Activated CD4-positive, alpha-beta T cell treated with anti-CD3 and anti-CD28 coated beads, Interleukin-2, amount 50 U/mL, for 48 hours (primary cell): ENCODE measurements around the gene SIPA1L3.

Experiments used
- DNase-seq, 2 experiments: peaks; one replicate each; pipeline ENCODE4 v3.0.0-alpha.2; 2020

The SIPA1L3 gene

GRCh38 chr19:37947778-37948177 lies 40.8 kb downstream of the SIPA1L3 start:
- DNase-seq, result no peak

- DNase-seq, result no peak
These were observed 41.4 kb downstream of the SIPA1L3 start for GRCh38 chr19:37948362-37948761.

- DNase-seq, result no peak
These were observed 43.6 kb downstream of the SIPA1L3 start for GRCh38 chr19:37950471-37951175.

DNA sequence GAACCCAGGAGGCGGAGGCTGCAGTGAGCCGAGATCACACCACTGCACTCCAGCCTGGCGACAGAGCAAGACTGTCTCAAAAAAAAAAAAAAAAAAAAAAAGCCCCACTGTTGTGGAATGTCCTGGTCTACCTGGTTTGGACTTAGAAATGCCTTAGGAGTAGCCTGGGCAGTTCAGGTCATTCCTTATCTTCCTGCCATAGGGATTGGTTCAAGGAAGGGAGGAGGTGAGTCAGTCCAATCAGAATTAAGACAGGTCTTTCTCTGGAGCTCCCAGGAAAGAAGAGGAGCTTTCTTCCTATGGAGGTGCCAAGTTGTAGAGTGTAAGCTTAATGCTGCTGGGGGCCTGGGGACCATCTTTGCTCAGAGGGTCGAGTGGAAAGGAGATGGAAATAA lies 44.8 kb downstream of the SIPA1L3 start:
- no peak for DNase-seq

- DNase-seq, result no peak
These were observed 46.3 kb downstream of the SIPA1L3 start for GRCh38 chr19:37953171-37953917.

DNA sequence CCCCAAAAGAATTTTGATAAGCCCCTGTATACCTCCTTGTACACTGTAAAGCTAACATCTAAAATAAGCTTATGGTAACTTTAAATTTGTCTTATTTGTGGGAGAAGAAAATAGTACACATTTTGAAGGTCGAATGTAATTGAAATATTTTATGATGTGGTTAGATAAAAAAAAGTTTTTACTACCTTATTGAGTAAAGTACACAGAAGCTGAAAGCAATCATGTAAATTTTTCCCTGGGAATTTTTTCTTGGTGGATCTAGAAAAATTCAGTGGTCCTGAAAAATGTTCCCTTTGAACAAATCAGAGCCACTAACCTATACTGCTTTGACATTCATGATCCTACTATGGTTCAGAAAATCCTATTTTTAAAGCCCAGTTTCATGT lies 46.9 kb downstream of the SIPA1L3 start:
- DNase-seq, result no peak

DNA sequence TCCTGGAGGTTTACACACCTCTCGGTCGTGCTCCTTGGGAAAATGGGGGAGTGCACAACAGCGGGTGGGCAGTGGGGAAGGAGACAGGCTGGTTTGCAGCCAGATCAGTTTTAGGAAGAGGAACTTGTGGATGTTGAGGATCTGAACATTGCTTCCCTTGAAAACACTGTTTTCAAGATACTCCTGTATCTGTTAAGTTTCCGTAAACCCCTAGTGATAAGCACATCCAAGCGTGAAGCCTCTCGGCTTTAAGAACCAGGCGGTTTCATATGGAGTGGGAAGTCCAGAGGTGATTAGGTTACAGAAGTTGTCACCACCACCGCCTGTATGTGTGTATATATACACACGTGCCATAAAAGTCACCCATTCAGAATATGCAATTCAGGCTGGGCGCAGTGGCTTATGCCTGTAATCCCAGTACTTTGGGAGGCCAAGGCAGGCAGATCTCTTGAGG lies 47.4 kb downstream of the SIPA1L3 start:
- no peak for DNase-seq

DNA sequence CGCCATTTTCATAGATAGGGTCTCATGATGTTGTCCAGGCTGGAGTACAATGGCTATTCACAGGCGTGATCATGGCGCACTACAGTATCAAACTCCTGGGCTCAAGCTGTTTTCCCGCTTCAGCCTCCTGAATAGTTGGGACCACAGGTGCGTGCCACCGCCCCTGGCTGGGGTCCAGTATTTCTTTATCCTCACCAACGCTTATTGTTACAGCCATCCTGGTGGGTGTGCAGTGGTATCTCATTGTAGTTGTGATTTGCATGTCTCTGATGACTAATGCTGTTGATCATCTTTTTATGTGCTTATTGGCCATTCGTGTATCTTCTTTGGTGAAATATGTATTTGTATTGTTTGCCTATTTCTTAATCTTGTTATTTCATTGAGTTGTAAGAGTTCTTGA lies 49.0 kb downstream of the SIPA1L3 start:
- DNase-seq, result no peak

GRCh38 chr19:37957176-37957575 lies 50.2 kb downstream of the SIPA1L3 start:
- no peak for DNase-seq

DNA sequence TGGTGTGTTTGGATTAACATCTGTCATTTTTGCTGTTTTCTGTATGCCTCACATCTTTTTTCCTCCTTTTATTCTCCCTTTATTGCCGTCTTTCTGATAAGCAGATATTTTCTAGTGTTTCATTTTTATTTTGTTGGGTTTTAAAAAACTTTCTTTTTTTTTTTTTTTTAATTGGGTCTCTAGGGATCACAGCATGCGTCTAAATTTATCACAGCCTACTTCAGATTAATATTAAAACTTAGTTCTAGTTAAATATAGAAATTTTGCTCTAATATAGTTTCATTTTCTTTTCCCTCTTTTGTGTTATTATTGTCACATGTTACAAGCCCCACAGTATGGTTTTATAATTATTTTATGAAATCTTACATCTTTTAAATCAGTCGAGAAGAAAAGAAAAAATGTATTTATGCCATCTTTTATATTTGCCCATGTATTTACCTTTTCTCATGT lies 52.7 kb downstream of the SIPA1L3 start:
- no peak for DNase-seq

DNA sequence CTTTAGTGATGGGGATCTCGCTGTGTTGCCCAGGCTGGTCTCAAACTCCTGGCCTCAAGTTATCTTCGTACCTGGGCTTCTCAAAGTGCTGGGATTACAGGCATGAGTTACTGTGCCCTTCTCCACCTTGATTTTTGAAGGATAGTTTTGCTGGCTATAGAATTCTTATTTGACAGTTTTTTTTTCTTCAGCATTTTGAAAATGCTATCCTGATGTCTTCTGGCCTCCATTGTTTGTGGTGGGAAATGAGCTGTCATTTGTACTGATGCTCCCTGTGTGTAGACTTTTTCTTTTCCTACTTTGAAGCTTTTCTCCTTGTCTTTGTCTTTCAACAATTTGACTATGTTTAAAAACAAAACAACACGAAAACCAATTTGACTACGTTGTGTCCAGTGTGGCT lies 54.2 kb downstream of the SIPA1L3 start:
- DNase-seq, result no peak

DNA sequence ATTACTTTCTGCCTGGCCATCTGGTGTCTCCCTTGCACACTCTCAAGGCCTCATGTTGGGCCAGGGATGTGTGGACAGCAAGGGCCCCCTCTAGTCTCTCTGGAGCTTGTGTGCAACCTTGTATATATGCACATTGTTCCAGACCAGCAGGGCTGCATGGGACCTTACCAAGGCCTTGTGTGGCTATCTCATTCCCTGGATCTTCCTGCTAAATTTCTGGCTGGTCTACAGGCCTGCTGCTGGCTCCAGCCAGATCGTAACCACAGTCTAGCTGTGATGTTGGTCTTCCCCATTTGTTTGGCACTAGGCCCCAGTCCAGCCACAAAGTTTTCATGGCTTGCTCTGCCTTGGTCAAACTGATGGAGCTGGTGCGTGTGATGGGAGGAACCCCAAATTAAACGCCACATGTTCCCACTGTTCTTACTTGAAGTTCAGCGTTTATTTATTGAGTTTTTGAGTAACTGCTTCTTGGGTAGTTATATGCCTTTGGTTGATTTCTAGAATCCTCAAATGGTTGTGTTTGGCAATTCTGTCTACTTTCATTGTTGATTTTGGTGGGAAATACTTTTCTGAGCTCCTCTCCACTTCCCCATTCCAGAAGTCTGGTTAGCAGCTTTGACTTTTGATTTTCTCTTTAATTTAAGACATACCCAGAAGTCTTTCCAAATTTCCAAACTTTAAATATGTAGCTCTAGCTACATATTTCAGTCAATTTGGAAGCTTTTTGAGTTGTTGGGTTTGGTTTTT lies 56.4 kb downstream of the SIPA1L3 start:
- DNase-seq, result no peak

DNA sequence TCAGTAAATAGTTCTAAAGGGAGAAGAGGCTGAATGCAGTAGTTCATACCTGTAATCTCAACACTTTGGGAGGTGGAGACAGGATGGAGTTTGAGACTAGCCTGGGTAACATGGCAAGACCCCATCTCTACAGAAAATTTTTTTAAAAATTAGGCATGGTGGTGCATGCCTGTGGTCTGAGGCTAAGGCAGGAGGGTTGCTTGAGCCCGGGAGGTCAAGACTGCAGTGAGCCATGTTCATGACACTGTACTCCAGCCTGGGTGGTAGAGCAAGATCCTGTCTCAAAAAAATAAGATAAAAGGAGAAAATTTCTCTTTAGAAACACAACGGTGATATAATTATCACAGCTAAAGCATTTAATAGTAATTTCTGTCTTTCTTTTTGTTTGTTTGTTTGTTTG lies 57.1 kb downstream of the SIPA1L3 start:
- DNase-seq, result no peak

DNA sequence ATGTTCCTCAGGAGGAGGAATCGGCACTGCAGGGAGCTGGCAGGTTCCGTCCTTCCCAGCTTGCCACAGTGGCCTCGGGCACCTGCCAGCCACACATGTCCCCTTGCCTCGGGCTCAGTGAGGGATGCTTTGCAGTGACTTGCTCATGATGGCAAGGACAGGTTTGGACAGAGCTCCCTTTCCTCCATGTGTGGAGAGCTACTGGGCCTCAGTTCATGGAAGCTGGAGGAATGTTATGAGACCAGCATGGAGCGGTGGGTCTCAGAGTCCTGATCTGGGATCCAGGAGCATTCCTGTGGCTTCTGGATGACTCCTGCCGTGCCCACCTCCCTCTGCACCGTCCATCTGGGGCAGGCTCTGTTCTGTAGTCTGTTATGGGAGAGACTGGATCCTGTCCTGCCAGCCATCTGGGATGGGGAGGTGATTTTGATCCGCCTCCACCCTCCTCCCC lies 59.2 kb downstream of the SIPA1L3 start:
- DNase-seq, result no peak

GRCh38 chr19:37966662-37967231 lies 59.7 kb downstream of the SIPA1L3 start:
- no peak for DNase-seq

GRCh38 chr19:37969695-37970094 lies 62.7 kb downstream of the SIPA1L3 start:
- no peak for DNase-seq

DNA sequence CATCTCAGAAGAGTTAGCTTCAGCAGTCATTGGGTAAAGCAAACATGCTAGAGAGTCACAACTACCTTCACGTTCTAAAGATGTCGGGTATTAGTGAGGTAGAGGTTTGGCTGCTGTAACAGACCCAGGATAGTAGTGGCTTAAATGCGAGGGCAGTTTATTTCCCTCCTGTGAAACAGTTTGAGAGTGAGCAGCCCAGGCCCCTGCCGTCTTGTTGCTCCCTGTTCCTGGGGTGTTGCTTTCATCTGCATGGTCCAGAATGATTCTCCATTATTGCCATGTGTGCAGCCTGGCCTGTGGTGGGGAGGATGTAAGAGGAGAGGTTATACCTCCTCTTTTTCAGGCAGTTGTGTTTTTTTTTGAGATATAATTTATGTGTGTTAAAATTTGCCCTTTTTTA lies 63.7 kb downstream of the SIPA1L3 start:
- no peak for DNase-seq

DNA sequence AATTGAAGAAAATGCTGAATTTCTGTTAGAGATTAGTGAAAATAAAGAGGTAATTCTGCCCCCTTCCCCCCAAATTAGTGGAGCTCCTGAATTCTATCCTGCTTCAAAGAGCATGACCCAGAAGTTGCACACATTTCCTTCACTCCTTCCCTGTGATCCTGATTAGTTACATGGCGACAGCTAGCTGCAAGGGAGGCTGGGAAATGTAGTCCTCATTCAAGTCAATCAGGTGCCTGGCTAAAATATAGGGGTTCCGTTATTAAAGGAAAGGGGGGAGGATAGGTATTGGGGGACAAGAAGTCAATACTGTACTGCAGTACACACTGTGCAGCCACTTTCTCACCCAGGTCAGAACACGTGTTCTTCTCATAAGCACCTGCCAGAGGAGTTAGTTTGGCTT lies 65.8 kb downstream of the SIPA1L3 start:
- DNase-seq, result no peak

DNA sequence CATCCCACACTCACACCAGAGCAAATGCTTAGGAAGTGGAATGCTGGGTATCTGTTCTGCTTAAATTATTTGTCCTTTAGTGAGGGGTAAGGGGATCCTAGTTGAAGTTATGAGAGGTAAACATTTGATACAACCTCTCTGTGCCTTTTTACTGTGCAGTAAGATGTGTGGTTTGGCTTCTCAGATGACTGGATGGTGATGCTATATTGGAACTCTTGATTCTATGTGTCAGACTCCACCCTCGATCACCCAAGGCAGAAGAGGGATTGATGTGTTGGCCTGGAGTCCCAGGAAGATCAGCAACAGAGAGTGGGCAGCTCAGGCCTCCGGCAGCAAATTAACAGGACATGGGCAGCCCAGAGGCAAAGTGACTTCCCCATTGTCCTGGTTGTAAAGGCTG lies 66.7 kb downstream of the SIPA1L3 start:
- no peak for DNase-seq

- DNase-seq, result no peak
These were observed 68.1 kb downstream of the SIPA1L3 start for GRCh38 chr19:37975071-37975470.

GRCh38 chr19:37975596-37976515 lies 68.8 kb downstream of the SIPA1L3 start:
- DNase-seq, result no peak

DNA sequence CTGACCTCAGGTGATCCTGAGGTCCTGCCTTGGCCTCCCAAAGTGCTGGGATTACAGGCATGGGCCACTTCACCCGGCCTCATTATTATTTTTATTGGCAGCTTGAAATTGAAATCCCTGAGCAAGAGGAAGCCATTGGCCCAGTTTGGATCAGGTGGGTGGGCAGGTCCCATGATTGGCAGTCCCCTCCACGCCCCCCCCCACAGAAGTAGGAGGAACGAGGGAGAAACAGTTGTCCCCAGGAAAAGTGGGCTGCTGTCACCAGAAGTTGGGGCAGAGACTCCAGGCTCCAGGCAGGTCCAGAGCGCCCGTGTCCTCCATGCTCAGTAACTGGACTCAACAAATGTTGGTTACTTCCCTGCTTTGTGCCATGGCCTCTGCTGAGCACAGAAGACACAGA lies 70.4 kb downstream of the SIPA1L3 start:
- no peak for DNase-seq
